ENCODE measurements around the gene LSP1. TPM values are rescaled to one million over a fixed set of nuclear protein-coding genes. Genes with fewer than 3 reads are reported as not detected.
"Not testable (repeated sequence)": the region's sequence is repeated elsewhere in the genome, so short reads cannot be mapped to it uniquely, and the experiment has no call there.

The LSP1 gene
- total RNA-seq, 1 experiment from 2014 or later = 0.90 TPM

DNA sequence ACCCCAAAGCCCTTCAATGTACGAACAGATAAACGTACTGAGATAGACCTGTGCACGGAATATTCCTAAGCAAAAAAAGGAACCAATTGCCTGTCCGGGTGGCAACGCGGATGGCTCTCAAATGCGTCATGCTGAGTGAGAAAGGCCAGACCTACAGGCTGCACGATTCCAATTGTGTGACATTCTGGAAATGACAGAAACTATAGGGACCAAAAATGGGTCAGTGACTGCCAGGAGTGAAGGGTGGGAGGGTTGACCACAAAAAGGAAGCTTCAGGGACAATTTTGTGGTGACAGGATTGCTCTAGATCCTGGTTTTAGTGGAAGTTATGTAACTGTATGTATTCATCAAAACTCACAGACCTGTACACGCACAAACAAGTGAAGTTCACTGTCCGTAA, 42.1 kb upstream of the LSP1 start:
- ATAC-seq (no peak), DNase-seq (ENCODE audit: low read depth, low spot score) (no peak)
- no peaks in the 10 kb centered on the region for H3K27me3 ChIP-seq (ENCODE audit: control insufficient read depth, insufficient read depth, low read length)
- intact Hi-C loops (cut with micrococcal nuclease; ENCODE audit: unreplicated experiment) (no loop called here), in situ Hi-C loops (cut with HindIII; ENCODE audit: low pct_unique_long_range_greater_than_20kb, low sequenced_read_pairs) (no loop called here)
- no TSS peak for BruUV-seq (replicated peaks)
- TF ChIP-seq TCF7L2 (IDR thresholded peaks at IDR 0.05; ENCODE audit: low read depth, low read length) = no peak
- no peak overlapping the region for H3K27ac ChIP-seq (ENCODE audit: low read length)
- no peaks in the 10 kb centered on the region for H3K4me1 ChIP-seq (ENCODE audit: control insufficient read depth, insufficient read depth, low read length)
- ChIA-PET CTCF (interaction anchor here (2.0 kb wide), 1 partner anchor 14 kb away, joined by 4 read pairs; no protein-coding TSS in a partner anchor), POLR2A (interaction anchor here (0.7 kb wide), 1 partner anchor 181 kb away, joined by 3 read pairs; no protein-coding TSS in a partner anchor)
- no peak overlapping the region for H3K4me3 ChIP-seq (ENCODE audit: low read depth in 2 of 2, low read length in 2 of 2)
- H3K36me3 ChIP-seq (ENCODE audit: control insufficient read depth, insufficient read depth, low read length) = no peaks in the 10 kb centered on the region
- H3K9me3 ChIP-seq (ENCODE audit: control insufficient read depth, insufficient read depth, low read depth, low read length) = no peaks in the 10 kb centered on the region; the same call in 1 of the 2 replicates

DNA sequence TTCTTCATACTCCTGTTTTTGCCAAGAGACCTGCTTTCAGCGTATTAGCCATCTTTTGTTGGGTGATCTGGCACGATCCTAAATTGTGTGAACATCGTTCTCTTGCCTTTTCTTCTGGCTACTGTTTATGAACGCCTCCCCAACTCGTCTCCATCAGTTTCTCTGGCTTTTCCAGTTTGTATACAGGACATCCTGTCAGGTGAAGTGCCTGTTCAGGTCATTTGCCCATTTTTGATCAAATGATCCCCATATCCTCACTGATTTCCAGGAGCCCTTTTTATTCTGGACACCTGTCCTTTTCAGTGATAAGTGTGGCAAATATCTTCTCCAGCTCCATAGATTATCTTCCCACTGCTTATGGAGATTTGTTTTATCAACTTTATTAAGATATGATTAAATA, 40.6 kb upstream of the LSP1 start:
- CTCF ChIA-PET = no interaction called here

DNA sequence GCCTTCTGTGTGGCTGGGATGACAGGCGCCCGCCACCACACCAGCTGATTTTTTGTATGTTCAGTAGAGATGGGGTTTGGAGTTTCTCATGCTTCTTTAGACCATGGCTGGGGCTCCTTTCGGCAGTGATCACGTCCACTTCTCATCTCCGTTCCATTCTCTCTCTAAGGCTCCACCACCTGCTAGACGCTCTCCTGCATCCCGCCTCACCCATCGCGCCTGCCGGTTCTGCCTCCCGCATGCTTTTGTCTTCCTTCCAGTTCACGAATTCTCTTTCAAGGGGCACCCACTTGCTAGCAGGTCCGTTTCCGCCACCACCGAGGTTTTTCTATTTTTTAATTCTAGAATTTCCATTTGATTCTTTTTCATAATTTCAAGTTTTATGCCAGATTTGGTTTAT, 40.1 kb upstream of the LSP1 start:
- no peak for ATAC-seq
- TF ChIP-seq TCF7L2 (IDR thresholded peaks at IDR 0.05; ENCODE audit: low read depth, low read length) (no peak), SIN3A (IDR thresholded peaks at IDR 0.05; ENCODE audit: borderline replicate concordance, insufficient read depth, low read depth, low read length) (no peak), POLR2AphosphoS5 (IDR thresholded peaks at IDR 0.05; ENCODE audit: low read depth, low read length) (no peak)
- TF ChIP-seq, protein P1, sequence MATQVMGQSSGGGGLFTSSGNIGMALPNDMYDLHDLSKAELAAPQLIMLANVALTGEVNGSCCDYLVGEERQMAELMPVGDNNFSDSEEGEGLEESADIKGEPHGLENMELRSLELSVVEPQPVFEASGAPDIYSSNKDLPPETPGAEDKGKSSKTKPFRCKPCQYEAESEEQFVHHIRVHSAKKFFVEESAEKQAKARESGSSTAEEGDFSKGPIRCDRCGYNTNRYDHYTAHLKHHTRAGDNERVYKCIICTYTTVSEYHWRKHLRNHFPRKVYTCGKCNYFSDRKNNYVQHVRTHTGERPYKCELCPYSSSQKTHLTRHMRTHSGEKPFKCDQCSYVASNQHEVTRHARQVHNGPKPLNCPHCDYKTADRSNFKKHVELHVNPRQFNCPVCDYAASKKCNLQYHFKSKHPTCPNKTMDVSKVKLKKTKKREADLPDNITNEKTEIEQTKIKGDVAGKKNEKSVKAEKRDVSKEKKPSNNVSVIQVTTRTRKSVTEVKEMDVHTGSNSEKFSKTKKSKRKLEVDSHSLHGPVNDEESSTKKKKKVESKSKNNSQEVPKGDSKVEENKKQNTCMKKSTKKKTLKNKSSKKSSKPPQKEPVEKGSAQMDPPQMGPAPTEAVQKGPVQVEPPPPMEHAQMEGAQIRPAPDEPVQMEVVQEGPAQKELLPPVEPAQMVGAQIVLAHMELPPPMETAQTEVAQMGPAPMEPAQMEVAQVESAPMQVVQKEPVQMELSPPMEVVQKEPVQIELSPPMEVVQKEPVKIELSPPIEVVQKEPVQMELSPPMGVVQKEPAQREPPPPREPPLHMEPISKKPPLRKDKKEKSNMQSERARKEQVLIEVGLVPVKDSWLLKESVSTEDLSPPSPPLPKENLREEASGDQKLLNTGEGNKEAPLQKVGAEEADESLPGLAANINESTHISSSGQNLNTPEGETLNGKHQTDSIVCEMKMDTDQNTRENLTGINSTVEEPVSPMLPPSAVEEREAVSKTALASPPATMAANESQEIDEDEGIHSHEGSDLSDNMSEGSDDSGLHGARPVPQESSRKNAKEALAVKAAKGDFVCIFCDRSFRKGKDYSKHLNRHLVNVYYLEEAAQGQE (IDR thresholded peaks at IDR 0.05; ENCODE audit: insufficient read depth in 1 of 2, low read depth in 2 of 2, low read length in 1 of 2) = no peak
- TF ChIP-seq, protein P2, sequence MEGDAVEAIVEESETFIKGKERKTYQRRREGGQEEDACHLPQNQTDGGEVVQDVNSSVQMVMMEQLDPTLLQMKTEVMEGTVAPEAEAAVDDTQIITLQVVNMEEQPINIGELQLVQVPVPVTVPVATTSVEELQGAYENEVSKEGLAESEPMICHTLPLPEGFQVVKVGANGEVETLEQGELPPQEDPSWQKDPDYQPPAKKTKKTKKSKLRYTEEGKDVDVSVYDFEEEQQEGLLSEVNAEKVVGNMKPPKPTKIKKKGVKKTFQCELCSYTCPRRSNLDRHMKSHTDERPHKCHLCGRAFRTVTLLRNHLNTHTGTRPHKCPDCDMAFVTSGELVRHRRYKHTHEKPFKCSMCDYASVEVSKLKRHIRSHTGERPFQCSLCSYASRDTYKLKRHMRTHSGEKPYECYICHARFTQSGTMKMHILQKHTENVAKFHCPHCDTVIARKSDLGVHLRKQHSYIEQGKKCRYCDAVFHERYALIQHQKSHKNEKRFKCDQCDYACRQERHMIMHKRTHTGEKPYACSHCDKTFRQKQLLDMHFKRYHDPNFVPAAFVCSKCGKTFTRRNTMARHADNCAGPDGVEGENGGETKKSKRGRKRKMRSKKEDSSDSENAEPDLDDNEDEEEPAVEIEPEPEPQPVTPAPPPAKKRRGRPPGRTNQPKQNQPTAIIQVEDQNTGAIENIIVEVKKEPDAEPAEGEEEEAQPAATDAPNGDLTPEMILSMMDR (IDR thresholded peaks at IDR 0.05) = no peak

More for the DNA sequence above, 40.6 kb upstream of the LSP1 start:
- no peak overlapping the region for H3K27ac ChIP-seq (ENCODE audit: low read length)
- no peaks in the 10 kb centered on the region for H3K4me1 ChIP-seq (ENCODE audit: control insufficient read depth, insufficient read depth, low read length)
- POLR2A ChIA-PET = no interaction called here
- no peak overlapping the region for H3K4me3 ChIP-seq (ENCODE audit: low read depth in 2 of 2, low read length in 2 of 2)
- intact Hi-C loops (cut with micrococcal nuclease; ENCODE audit: unreplicated experiment) = no loop called here
- in situ Hi-C loops (cut with HindIII; ENCODE audit: low pct_unique_long_range_greater_than_20kb, low sequenced_read_pairs) = no loop called here
- DNase-seq (ENCODE audit: low read depth, low spot score) (no peak), ATAC-seq (no peak)
- H3K9me3 ChIP-seq (ENCODE audit: control insufficient read depth, insufficient read depth, low read depth, low read length) = no peaks in the 10 kb centered on the region; the same call in 1 of the 2 replicates
- H3K36me3 ChIP-seq (ENCODE audit: control insufficient read depth, insufficient read depth, low read length) = no peaks in the 10 kb centered on the region
- H3K27me3 ChIP-seq (ENCODE audit: control insufficient read depth, insufficient read depth, low read length) = no peaks in the 10 kb centered on the region
- TF ChIP-seq, protein P2 (IDR thresholded peaks at IDR 0.05) = no peak
- no TSS peak for BruUV-seq (replicated peaks)

DNA sequence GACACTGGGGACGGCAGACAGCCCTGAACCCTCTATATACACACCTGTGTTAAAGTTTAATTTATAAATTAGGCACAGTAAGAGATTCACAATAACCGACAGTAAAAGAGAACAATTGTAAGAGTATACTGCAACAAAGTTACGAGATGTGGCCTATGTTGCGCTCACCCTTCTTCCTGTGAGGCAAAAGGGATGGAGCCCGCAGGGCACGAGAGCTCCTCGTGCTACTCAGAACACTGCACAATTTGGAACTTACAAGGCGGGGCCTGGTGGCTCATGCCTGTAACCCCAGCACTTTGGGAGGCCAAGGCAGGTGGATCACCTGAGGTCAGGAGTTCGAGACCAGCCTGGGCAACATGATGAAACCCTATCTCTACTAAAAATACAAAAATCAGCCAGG, 39.5 kb upstream of the LSP1 start:
- H3K27me3 ChIP-seq (ENCODE audit: control insufficient read depth, insufficient read depth, low read length); BruUV-seq (replicated peaks); ATAC-seq; H3K27ac ChIP-seq (ENCODE audit: low read length); H3K9me3 ChIP-seq (ENCODE audit: control insufficient read depth, insufficient read depth, low read depth, low read length); POLR2A ChIA-PET; CTCF ChIA-PET; intact Hi-C loops (cut with micrococcal nuclease; ENCODE audit: unreplicated experiment); DNase-seq (ENCODE audit: low read depth, low spot score); H3K36me3 ChIP-seq (ENCODE audit: control insufficient read depth, insufficient read depth, low read length); H3K4me3 ChIP-seq (ENCODE audit: low read depth in 2 of 2, low read length in 2 of 2); H3K4me1 ChIP-seq (ENCODE audit: control insufficient read depth, insufficient read depth, low read length); in situ Hi-C loops (cut with HindIII; ENCODE audit: low pct_unique_long_range_greater_than_20kb, low sequenced_read_pairs): not testable (repeated sequence)

More for the DNA sequence above, 40.1 kb upstream of the LSP1 start:
- ChIA-PET CTCF (no interaction called here), POLR2A (no interaction called here)
- no TSS peak for BruUV-seq (replicated peaks)
- no peak overlapping the region for H3K4me3 ChIP-seq (ENCODE audit: low read depth in 2 of 2, low read length in 2 of 2)
- H3K4me1 ChIP-seq (ENCODE audit: control insufficient read depth, insufficient read depth, low read length) = no peaks in the 10 kb centered on the region
- no peaks in the 10 kb centered on the region for H3K27me3 ChIP-seq (ENCODE audit: control insufficient read depth, insufficient read depth, low read length)
- H3K9me3 ChIP-seq (ENCODE audit: control insufficient read depth, insufficient read depth, low read depth, low read length) = peaks cover under 1% of the 10 kb centered on the region; the same call in 1 of the 2 replicates
- no peak overlapping the region for H3K27ac ChIP-seq (ENCODE audit: low read length)
- no peaks in the 10 kb centered on the region for H3K36me3 ChIP-seq (ENCODE audit: control insufficient read depth, insufficient read depth, low read length)
- intact Hi-C loops (cut with micrococcal nuclease; ENCODE audit: unreplicated experiment) = no loop called here
- in situ Hi-C loops (cut with HindIII; ENCODE audit: low pct_unique_long_range_greater_than_20kb, low sequenced_read_pairs) = no loop called here
- no peak for DNase-seq (ENCODE audit: low read depth, low spot score)

Data from Panc1 (cell line).